Hindlimb muscle (tissue), 1 donor: ENCODE results near the gene ARVCF. TPM values are rescaled to one million over a fixed set of nuclear protein-coding genes. Genes with fewer than 3 reads are reported as not detected.

ENCODE experiments used
- DNase-seq: peaks from one replicate; pipeline ENCODE4 v3.0.0-alpha.2; 2013
- polyA plus RNA-seq: library from polyadenylated mRNA; unstranded; fragments of 120-200 nt; gene quantifications from one replicate; pipeline ENCODE4 v1.2.1, GENCODE V29; 2013; ENCODE audit not compliant: insufficient read length

Gene ARVCF
- polyA plus RNA-seq, 1 donor = 134 TPM

DNA sequence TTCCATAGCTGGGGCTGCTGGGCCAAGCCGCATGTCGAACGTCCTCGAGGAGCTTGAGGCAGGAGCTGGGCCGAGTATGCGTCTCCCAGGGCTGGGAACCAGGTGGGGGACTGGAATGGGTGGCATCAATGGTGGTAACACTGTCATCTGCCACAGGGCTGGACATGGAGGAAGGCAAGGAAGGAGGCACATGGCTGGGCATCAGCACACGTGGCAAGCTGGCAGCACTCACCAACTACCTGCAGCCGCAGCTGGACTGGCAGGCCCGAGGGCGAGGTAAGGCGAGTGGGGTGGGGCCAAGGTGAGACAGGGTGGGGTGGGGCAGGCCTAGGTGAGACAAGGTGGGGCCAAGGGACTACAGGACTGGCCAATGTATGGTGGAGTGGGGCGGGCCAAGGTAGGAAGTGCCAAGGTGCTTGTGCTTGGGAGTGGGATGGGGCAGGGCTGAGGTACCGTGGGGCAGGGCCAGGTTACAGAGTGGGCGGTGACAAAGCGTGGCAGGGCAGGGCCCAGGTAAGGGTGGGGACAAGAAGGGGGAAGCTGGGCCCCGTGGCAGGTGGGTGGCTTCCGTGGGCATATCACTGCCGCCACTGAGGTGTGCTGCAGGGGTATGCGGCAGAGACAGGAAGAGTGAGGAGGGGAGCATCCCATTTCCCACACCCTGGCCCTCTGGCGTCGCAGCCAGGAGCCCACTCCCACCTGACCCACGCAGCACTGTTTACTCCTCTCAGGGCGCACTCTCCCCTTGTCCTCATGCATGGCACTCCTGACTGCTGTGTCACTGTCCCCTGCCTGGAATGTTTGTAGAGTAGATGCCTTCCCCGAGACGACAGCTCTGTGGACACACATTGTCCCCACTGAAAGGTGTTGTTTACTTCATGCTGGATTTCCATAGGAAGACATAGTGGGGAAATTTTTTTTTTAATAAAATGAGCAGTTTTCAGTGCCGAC is 36.0 kb upstream of the ARVCF start:
- DNase-seq = no peak

- DNase-seq = no peak
Observed at GRCh38 chr22:20051927-20052308, 35.3 kb upstream of the ARVCF start.

DNA sequence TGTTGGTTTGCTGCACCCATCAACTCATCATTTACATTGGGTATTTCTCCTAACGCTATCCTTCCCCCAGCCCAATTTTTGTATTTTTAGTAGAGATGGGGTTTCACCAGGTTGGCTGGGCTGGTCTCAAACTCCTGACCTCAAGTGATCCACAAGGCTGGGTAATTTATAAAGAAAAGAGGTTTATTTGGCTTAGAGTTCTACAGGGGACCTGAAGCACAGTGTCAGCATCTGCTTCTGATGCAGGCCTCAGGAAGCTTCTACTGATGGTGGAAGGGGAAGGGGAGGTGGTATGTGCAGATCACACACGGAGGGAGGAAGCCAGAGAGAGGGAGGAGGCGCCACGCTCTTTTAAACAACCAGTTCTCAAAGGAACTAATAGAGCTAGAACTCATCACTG is 30.1 kb upstream of the ARVCF start:
- DNase-seq = no peak

- DNase-seq = no peak
Observed at GRCh38 chr22:20044495-20045151, 28.0 kb upstream of the ARVCF start.

GRCh38 chr22:20043997-20044342 is 27.3 kb upstream of the ARVCF start:
- DNase-seq = no peak

DNA sequence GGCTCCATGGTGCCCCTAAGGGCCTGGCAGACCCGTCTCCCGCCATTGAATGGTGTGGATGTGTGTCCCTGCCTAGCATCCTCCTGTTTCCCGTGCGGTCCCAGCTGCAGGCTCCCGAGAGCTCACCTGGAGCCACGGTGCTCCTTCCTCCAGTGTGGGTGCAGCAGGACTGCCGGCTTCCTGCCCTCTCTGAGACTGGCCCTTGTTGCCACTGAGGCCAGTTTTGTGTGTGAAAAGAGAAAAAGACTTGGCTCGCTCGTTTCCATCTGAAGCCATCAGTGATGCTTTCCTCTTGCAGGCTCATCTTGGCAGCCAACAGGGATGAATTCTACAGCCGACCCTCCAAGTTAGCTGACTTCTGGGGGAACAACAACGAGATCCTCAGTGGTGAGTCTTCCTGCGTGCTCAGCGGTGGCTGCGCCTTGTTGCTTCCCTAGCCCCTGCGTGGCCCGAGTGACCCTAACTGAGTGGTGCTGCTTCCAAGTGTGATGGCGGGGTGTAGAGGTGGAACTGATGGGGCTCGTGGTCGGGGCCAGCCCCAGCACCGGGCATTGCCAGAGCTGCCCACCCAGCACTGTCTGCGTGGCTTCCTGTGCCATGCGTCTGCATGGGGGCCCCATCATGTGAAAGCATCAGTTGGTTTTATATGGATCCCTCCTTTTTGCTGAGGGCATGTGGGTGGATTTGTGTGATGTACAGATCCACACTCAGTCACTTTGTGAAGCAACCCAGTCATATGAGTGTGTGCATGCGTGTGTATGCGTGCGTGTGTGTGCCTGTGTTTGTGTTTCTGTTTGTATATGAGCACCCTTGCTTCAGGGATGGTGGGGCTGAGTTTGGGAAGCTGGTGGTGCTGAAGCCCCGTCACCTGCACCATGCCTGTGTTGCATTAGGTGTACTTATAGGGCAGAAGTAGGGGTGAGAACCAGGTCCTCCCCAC is 26.7 kb upstream of the ARVCF start:
- no peak for DNase-seq

DNA sequence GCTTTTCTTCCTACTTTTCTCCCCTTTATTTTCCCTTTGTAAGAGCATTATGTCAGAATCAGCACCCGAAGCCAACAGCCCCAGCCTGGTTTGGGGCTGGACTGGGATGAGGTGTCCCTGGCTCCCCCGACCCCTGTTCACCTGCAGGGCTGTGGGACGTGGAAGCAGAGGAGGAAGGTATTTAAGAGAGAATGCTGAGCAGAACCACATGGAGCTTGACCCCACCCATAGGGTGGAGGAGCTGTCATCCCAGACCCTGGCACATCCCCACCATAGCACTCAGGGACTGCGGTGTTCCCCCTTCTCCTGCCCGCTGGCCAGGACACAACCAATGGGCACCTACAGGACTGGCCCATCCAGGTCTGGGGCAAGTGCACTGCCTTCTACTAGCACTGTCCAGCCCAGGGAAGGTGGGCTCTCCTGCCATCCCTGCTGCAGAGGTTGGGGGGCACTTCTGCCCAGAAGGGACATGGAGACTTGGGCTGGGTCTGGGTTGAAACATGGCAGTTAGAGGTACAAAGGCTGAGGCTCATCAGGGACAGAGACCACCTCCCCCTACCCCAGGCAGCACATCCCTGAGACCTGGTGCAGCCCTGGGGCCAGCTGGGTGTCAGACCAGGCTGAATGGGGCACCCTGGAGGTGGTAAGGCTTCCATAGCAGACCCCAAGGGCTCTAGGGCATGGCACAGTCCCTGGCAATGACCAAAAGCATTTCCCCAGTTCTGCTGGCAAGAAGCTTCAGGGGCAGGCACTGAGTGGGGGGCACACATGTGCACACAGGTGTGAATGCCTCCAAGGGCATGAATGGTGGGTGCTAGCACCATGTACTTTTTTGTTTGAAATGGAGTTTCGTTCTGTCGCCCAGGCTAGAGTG is 23.9 kb upstream of the ARVCF start:
- no peak for DNase-seq

DNA sequence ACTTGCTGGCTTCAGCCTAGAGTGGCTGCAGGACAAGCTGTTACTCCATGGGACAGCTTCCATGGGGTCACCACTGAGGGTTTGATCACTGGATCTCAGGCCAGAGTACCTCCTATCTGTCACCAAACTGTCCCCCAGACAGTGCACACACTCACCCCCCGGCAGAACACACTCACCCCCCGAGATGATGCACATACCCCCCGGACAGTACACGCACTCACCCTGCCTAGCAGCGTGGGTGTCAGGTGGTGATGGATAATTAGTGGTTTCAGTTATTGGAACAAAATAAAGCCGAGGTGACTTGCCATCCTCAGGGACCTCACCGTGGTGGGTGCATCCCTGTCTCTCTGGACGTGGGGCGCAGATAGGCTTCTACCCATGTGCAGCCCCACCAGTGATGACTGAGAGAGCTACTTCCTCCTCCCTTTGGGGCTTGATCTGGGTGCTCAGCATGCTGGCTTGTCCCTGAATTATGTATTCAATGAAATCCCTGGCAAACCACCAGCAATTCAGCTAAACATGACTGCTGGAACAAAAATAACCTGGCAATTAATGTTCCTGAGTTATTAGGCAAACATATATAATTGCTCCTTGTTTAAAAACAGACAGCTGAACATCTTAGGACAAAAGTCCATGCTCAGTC is 23.2 kb upstream of the ARVCF start:
- no peak for DNase-seq

DNA sequence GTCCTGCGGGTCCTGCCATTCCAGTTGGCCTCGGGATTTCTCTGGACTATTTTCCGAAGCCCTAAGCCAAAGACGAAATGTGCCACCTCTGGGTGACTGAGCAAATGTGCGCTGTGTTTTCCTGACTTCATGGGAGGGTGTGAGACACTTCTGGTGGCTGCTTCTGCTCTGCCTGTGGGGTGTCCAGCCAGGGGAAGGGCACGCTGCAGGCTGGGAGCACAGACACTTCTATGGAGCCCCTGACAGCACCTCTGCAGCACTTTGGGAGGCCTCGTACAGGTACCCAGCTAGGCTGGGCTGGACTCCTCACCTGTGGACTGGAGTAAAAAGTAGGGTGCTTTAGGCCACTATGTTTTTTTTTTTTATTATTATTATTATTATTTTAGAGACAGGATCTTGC is 22.0 kb upstream of the ARVCF start:
- no peak for DNase-seq

- DNase-seq = no peak
Observed at GRCh38 chr22:20037419-20037818, 20.8 kb upstream of the ARVCF start.

- no peak for DNase-seq
Observed at GRCh38 chr22:20036535-20037392, 20.1 kb upstream of the ARVCF start.

DNA sequence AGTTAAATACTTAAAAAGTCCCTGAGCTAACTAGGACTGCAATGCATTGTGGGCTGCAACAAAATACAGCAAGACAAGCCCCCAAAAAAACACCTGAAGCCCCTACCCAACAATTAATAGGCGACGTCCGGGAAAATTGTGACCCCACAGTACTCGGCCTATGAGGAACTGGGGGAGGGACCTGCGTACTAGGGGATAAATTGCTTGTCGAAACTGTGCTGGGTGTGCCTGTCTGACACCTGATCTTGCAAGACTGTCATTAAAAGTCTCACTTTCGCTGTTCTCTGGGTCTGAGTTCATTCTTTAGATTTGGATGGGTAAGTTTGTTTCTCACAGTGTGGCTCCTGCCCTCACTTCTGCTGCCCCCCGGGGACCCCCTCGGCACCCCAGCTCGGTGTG is 19.5 kb upstream of the ARVCF start:
- DNase-seq = no peak

GRCh38 chr22:20035375-20036083 is 18.9 kb upstream of the ARVCF start:
- DNase-seq = no peak

- DNase-seq = no peak
Observed at GRCh38 chr22:20034143-20034542, 17.5 kb upstream of the ARVCF start.

GRCh38 chr22:20033045-20033706 is 16.6 kb upstream of the ARVCF start:
- DNase-seq = no peak

DNA sequence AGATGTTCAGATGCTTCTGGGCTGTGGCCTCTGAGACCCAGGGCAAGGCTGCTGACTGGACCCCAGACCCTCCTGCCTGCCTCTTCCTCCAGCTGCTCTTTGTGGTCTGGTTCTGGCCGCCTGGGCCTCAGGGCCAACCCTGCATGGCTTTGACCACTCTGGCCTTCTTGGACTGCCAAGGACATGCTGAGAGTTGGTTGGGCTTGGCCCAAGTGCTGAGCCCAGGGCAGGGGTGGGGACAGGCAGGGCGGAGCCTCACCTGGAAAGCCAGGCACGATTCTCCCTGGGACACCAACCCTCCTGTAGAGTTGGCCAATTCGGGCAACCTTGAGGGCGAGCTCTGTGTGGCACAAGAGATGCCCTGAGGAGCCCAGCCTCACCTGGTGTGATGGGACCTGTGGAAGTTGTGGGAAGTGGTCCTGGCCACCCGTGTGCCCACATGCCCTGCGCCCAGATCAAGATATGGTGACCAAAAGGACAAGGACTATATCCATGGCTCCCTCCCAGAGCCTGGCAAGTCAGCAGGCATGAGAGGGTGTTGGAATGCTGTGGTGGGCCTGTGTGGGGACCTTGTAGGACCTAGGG is 15.9 kb upstream of the ARVCF start:
- DNase-seq = no peak

DNA sequence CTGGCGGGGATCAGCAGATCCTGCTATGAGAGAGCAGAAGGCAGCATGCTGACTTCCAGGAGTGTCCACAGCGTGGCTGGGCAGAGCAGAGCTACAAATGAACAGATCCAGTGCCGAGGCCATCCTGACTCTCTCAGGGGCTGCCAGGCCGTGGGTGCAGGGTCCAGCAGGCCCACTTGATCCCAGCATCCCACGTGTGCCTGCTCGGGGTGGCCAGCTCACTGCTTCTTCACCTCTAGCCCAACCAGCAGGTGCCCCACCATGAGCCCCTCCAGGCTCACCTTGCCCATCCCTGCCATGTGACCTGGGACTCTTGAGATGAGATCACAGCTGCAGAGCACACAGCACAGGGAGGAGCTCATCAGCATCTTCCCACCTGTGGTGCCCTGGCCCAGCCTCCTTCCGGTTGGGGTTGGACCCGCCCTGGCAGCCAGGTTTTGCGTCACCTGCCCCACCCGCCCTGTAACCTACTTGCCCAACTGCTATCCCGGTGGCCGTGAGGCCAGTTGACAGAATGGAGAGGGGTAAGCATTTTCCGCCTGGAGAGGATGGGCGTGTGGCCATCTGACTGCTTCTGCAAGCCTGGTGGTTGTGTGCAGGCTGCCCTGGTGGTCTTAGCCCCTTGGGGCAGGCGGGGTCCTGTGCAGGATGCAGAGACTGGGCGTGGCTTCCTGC is 15.2 kb upstream of the ARVCF start:
- DNase-seq = no peak

GRCh38 chr22:20029550-20030225 is 13.1 kb upstream of the ARVCF start:
- no peak for DNase-seq
